Measurements from ENCODE around the gene SDC1. TPM values are rescaled to one million over a fixed set of nuclear protein-coding genes. Genes with fewer than 3 reads are reported as not detected.
"Not testable (repeated sequence)": the region's sequence is repeated elsewhere in the genome, so short reads cannot be mapped to it uniquely, and the experiment has no call there.

The SDC1 gene
- total RNA-seq, result 1 to 10 TPM in 3 of 4 donors, under 1 TPM in 1; 0.50 to 5.4 (median 1.6) TPM

DNA sequence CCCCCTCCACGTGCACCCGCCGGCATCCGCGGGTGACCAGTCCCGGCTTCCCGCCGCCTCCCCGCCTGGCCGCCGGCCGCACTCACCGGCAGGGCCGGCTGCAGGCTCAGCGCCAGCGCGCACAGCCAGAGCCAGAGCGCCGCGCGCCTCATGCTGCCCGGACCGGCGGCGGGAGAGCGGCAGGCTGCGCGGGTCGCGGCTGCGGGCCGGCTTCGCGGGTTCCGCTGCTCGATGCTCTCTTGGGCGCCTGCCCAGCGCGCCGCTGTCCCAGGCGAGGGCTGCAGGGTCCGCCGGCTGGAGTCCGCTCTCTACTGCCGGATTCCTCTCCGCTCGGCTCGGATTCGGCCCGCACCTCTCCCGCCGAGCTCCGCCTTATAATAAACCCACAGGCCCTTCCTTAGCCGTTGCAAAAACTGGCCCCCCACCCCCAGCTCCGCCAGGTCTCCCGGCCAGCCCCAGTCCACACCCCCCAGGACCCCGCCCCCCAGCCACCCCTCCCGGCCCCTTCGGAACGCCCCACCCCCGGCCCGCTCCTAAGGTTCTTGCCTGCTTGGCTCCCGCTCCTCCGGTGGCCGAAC lies at the start of gene SDC1:
TSS of gene SDC1 (minus strand) at position 415 of the 578 bp plus-strand sequence. CDS start at position 152, 263 bp downstream.
- no peak for TF ChIP-seq CTCF (IDR thresholded peaks at IDR 0.05)
- ATAC-seq (ENCODE audit: low FRiP score) (peak; percentile 52), DNase-seq (ENCODE audit: low spot score) (no peak)

GRCh38 chr2:20273042-20273441 lies 48.1 kb upstream of the SDC1 start:
- DNase-seq (ENCODE audit: low spot score) (no peak), ATAC-seq (ENCODE audit: low FRiP score) (no peak)
- no peak for TF ChIP-seq CTCF (IDR thresholded peaks at IDR 0.05)

DNA sequence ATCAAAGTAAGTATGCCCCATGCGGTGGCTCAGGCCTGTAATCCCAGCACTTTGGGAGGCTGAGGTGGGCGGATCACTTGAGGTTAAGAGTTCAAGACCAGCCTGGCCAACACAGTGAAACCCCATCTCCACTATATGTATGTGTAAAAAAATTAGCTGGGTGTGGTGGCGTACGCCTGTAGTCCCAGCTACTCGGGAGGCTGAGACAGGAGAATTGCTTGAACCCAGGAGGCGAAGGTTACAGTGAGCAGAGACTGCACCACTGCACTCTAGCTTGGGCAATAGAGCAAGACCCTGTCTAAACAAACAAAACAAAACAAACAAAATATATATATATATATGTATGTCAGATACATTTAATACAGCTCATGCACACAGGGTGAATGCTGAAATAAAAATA lies 43.4 kb upstream of the SDC1 start:
- DNase-seq (ENCODE audit: low spot score); ATAC-seq (ENCODE audit: low FRiP score): not testable (repeated sequence)

GRCh38 chr2:20267529-20267928 lies 42.6 kb upstream of the SDC1 start:
- no peak for TF ChIP-seq CTCF (IDR thresholded peaks at IDR 0.05)
- ATAC-seq (ENCODE audit: low FRiP score), result no peak

GRCh38 chr2:20264629-20265028 lies 39.7 kb upstream of the SDC1 start:
- no peak for ATAC-seq (ENCODE audit: low FRiP score)
- TF ChIP-seq CTCF (IDR thresholded peaks at IDR 0.05), result no peak
- no peak for DNase-seq (ENCODE audit: low spot score)

More at GRCh38 chr2:20267529-20267928, 42.6 kb upstream of the SDC1 start:
- no peak for DNase-seq (ENCODE audit: low spot score)

DNA sequence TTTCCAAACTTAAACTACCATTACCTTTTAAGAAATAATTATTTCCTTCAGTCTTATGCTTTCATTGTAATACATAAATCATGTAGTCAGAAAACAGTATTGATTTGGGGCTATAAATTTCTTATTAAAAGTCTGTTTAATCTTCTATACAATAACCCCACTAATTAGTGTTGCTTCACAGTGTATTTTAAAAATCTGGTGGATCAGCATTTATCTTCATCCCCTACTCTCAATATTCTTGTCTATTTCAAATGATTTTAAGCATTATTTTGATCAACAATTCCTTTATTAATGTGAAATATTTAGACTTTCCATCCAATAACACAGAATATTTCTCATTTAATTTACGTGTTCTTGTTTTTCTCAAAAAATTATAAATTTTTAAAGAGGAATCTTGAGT lies 32.5 kb upstream of the SDC1 start:
- DNase-seq (ENCODE audit: low spot score) (no peak), ATAC-seq (ENCODE audit: low FRiP score) (no peak)
- TF ChIP-seq CTCF (IDR thresholded peaks at IDR 0.05), result no peak

GRCh38 chr2:20254731-20255130 lies 29.8 kb upstream of the SDC1 start:
- ATAC-seq (ENCODE audit: low FRiP score), result no peak
- no peak for TF ChIP-seq CTCF (IDR thresholded peaks at IDR 0.05)
- DNase-seq (ENCODE audit: low spot score), result no peak
